ENCODE measurements around the gene CEP170B. TPM values are rescaled to one million over a fixed set of nuclear protein-coding genes. Genes with fewer than 3 reads are reported as not detected.

The CEP170B gene
- total and polyA plus RNA-seq, 2 donors (not counting 3 experiments of a cell fraction or from before 2014, with no cell fraction given), result 13.9 to 38.6 TPM

DNA sequence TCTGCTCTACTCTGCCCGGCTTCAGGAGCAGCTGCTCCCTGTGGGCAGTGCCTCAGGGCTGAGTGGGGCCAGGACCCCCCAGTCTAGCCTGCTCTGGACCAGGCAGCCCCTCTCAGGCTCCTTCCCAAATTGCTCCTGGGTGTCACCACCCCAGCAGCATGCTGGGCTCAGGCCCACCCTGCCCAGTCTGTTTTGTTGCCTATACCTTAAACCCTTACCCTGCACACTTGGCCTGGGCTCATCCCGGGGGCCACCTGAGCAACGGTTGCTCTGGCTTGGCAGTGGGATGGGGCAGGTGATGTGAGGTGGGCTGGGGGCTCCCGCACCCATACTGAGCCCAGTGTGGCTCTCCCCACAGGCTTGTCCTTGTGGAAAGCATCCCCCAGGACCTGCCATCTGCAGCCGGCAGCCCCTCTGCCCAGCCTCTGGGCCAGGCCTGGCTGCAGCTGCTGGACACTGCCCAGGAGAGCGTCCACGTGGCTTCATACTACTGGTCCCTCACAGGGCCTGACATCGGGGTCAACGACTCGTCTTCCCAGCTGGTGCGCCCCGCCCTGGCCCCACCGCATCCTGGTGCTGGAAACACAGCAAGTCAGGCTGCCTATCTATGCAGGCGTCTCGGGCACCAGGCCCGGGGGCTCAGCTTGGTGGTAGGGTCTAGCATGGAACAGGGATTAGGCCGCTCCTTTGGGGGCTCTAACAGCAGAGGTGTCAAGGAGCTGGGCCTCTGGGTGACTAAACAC is 63.5 kb downstream of the CEP170B start:
- H3K4me2 ChIP-seq (ENCODE audit: insufficient read depth, low read length), result no peak overlapping the region
- BruUV-seq (replicated peaks), result no TSS peak

More for the DNA sequence above, 63.5 kb downstream of the CEP170B start:
- Histone ChIP-seq H3K27me3 (ENCODE audit: control insufficient read depth in 2 of 2, insufficient read depth in 2 of 2, low read length in 2 of 2) (peaks cover 0 to 6% of the 10 kb centered on the region in 2 experiments), H3K36me3 (ENCODE audit: control insufficient read depth in 2 of 2, extremely low read depth in 1 of 2, insufficient read depth in 2 of 2, low read length in 2 of 2) (no peaks in the 10 kb centered on the region), H3K4me3 (replicated peaks in 1 of 3; ENCODE audit: insufficient read depth in 1 of 3, low read depth in 1 of 3, low read length in 3 of 3) (no peak overlapping the region), H4K20me1 (replicated peaks; ENCODE audit: control insufficient read depth, extremely low read depth, insufficient read depth, low read length) (no peaks in the 10 kb centered on the region), H3K4me1 (ENCODE audit: control insufficient read depth, extremely low read depth, insufficient read depth, low read length) (peaks cover 6% of the 10 kb centered on the region), H3K27ac (ENCODE audit: insufficient read depth, low read depth, low read length) (no peak overlapping the region), H3K9me1 (replicated peaks; ENCODE audit: control insufficient read depth, extremely low read depth, insufficient read depth, low read length) (no peaks in the 10 kb centered on the region), H2AFZ (ENCODE audit: low read depth, low read length) (no peak overlapping the region), H3K9ac (replicated peaks; ENCODE audit: extremely low read depth, insufficient read depth, low read length) (no peak overlapping the region), H3K9me3 (replicated peaks; ENCODE audit: control insufficient read depth, insufficient read depth, low read length) (no peaks in the 10 kb centered on the region), H3K79me2 (ENCODE audit: control insufficient read depth, insufficient read depth, low read length) (no peaks in the 10 kb centered on the region)
- intact Hi-C loops (cut with micrococcal nuclease) (no loop called here), dilution Hi-C loops (cut with MboI; ENCODE audit: extremely low pct_ligation_motif_present, low sequenced_read_pairs) (no loop called here)
- FAIRE-seq (no peak), DNase-seq (ENCODE audit: low read depth, low spot score) (no peak)
- POLR2A ChIA-PET, result no interaction called here
- CTCF ChIA-PET, result no interaction called here
- no peak for TF ChIP-seq MAX (IDR thresholded peaks at IDR 0.05; ENCODE audit: insufficient read depth, insufficient read length)
- no peak for TF ChIP-seq JUN (IDR thresholded peaks at IDR 0.05; ENCODE audit: borderline replicate concordance, insufficient read depth, insufficient read length, low read depth)
- TF ChIP-seq FOS (IDR thresholded peaks at IDR 0.05; ENCODE audit: borderline replicate concordance, insufficient read depth, low read length), result no peak
- TF ChIP-seq EZH2 (IDR thresholded peaks at IDR 0.05; ENCODE audit: borderline replicate concordance, low read depth, low read length, severe bottlenecking), result no peak
- TF ChIP-seq, protein P1, sequence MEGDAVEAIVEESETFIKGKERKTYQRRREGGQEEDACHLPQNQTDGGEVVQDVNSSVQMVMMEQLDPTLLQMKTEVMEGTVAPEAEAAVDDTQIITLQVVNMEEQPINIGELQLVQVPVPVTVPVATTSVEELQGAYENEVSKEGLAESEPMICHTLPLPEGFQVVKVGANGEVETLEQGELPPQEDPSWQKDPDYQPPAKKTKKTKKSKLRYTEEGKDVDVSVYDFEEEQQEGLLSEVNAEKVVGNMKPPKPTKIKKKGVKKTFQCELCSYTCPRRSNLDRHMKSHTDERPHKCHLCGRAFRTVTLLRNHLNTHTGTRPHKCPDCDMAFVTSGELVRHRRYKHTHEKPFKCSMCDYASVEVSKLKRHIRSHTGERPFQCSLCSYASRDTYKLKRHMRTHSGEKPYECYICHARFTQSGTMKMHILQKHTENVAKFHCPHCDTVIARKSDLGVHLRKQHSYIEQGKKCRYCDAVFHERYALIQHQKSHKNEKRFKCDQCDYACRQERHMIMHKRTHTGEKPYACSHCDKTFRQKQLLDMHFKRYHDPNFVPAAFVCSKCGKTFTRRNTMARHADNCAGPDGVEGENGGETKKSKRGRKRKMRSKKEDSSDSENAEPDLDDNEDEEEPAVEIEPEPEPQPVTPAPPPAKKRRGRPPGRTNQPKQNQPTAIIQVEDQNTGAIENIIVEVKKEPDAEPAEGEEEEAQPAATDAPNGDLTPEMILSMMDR (IDR thresholded peaks at IDR 0.05; ENCODE audit: extremely low read depth in 1 of 2, insufficient read depth in 1 of 2, low read depth in 1 of 2, low read length in 2 of 2), result no peak
